ENCODE data around the gene ZNF641. TPM values are rescaled to one million over a fixed set of nuclear protein-coding genes. Genes with fewer than 3 reads are reported as not detected.

Gene ZNF641
- total RNA-seq, 1 experiment from 2014 or later, result 9.3 TPM

- H3K36me3 Mint-ChIP-seq (ENCODE audit: insufficient read depth, unreplicated experiment), result peaks cover 2% of the 10 kb centered on the region
- DNase-seq, result no peak
- intact Hi-C loops (cut with micrococcal nuclease; ENCODE audit: unreplicated experiment), result loop anchor here (10.0 kb wide), 1 partner anchor 161 kb away; no protein-coding TSS in a partner anchor
- H3K4me1 Mint-ChIP-seq (ENCODE audit: low read depth, unreplicated experiment), result no peaks in the 10 kb centered on the region
- TF ChIP-seq CTCF (IDR thresholded peaks at IDR 0.05; ENCODE audit: unreplicated experiment), result no peak
- no TSS peak for BruUV-seq (replicated peaks)
- no peaks in the 10 kb centered on the region for H3K27me3 Mint-ChIP-seq (ENCODE audit: unreplicated experiment)
- H3K27ac Mint-ChIP-seq (ENCODE audit: unreplicated experiment), result no peak overlapping the region
- CTCF ChIA-PET, result interaction anchor here (0.6 kb wide), 1 partner anchor 527 kb away, joined by 3 read pairs; no protein-coding TSS in a partner anchor
- H3K4me3 Mint-ChIP-seq (ENCODE audit: low read depth, unreplicated experiment), result no peak overlapping the region
- H3K9me3 Mint-ChIP-seq (ENCODE audit: low read depth, unreplicated experiment), result no peaks in the 10 kb centered on the region
These were observed 5.5 kb upstream of the ZNF641 start for GRCh38 chr12:48356041-48356768.

DNA sequence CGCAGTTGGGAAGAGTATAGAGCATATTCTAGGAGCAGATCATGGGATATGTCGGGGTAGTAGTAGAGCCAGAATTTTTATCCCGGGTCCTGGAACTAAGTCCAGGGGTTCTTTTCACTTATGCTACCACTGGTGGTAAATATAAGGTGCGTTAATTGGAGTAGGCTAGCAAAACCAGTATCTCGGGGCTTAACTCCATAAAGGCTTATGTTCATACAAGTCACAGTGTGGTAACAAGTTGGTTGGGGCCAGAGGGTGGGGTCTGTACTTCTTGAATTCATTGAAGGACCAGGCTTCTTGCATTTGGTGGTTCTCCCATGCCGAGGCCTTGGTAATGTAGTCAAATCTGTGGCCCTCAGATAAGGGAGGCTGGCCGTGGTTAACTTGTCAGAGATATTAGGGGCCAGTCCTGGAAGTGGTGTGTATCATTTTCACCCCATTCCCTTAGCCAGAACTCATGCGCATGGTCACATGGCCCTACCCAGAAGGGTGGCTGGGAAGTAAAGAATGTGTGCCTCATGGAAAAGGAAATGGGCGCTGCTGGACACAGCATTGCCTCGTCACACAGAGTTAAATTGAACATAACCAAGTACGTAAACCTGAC is 1.5 kb upstream of the ZNF641 start:
- BruUV-seq (replicated peaks), result no TSS peak
- peaks cover 12% of the 10 kb centered on the region for H3K36me3 Mint-ChIP-seq (ENCODE audit: insufficient read depth, unreplicated experiment)
- no peak overlapping the region for H3K4me3 Mint-ChIP-seq (ENCODE audit: low read depth, unreplicated experiment)

GRCh38 chr12:48351022-48351708 is 446 bp upstream of the ZNF641 start:
- intact Hi-C loops (cut with micrococcal nuclease; ENCODE audit: unreplicated experiment), result loop anchor here (10.0 kb wide), 1 partner anchor 156 kb away; no protein-coding TSS in a partner anchor
- DNase-seq, result peak; percentile 61
- H3K9me3 Mint-ChIP-seq (ENCODE audit: low read depth, unreplicated experiment), result no peaks in the 10 kb centered on the region
- TF ChIP-seq CTCF (IDR thresholded peaks at IDR 0.05; ENCODE audit: unreplicated experiment), result no peak
- H3K4me3 Mint-ChIP-seq (ENCODE audit: low read depth, unreplicated experiment), result peak overlapping the region; percentile 84
- H3K27me3 Mint-ChIP-seq (ENCODE audit: unreplicated experiment), result no peaks in the 10 kb centered on the region
- CTCF ChIA-PET, result no interaction called here
- no TSS peak for BruUV-seq (replicated peaks)
- H3K4me1 Mint-ChIP-seq (ENCODE audit: low read depth, unreplicated experiment), result peaks cover 9% of the 10 kb centered on the region
- peaks cover 12% of the 10 kb centered on the region for H3K36me3 Mint-ChIP-seq (ENCODE audit: insufficient read depth, unreplicated experiment)
- H3K27ac Mint-ChIP-seq (ENCODE audit: unreplicated experiment), result no peak overlapping the region

More for the DNA sequence above, 1.5 kb upstream of the ZNF641 start:
- TF ChIP-seq CTCF (IDR thresholded peaks at IDR 0.05; ENCODE audit: unreplicated experiment), result no peak
- intact Hi-C loops (cut with micrococcal nuclease; ENCODE audit: unreplicated experiment), result loop anchor here (10.0 kb wide), 1 partner anchor 157 kb away; no protein-coding TSS in a partner anchor
- no peak overlapping the region for H3K27ac Mint-ChIP-seq (ENCODE audit: unreplicated experiment)
- no peaks in the 10 kb centered on the region for H3K9me3 Mint-ChIP-seq (ENCODE audit: low read depth, unreplicated experiment)
- DNase-seq, result no peak
- H3K4me1 Mint-ChIP-seq (ENCODE audit: low read depth, unreplicated experiment), result peaks cover 9% of the 10 kb centered on the region
- CTCF ChIA-PET, result no interaction called here
- H3K27me3 Mint-ChIP-seq (ENCODE audit: unreplicated experiment), result no peaks in the 10 kb centered on the region

- H3K4me3 Mint-ChIP-seq (ENCODE audit: low read depth, unreplicated experiment), result peak overlapping the region; percentile 84
- no peaks in the 10 kb centered on the region for H3K9me3 Mint-ChIP-seq (ENCODE audit: low read depth, unreplicated experiment)
- TF ChIP-seq CTCF (IDR thresholded peaks at IDR 0.05; ENCODE audit: unreplicated experiment), result no peak
- H3K36me3 Mint-ChIP-seq (ENCODE audit: insufficient read depth, unreplicated experiment), result peaks cover 12% of the 10 kb centered on the region
- H3K27me3 Mint-ChIP-seq (ENCODE audit: unreplicated experiment), result no peaks in the 10 kb centered on the region
- DNase-seq, result no peak
- H3K4me1 Mint-ChIP-seq (ENCODE audit: low read depth, unreplicated experiment), result peaks cover 9% of the 10 kb centered on the region
- intact Hi-C loops (cut with micrococcal nuclease; ENCODE audit: unreplicated experiment), result no loop called here
- BruUV-seq (replicated peaks), result TSS peak; percentile 39
- CTCF ChIA-PET, result no interaction called here
- H3K27ac Mint-ChIP-seq (ENCODE audit: unreplicated experiment), result no peak overlapping the region
These were observed 1.2 kb downstream of the ZNF641 start for GRCh38 chr12:48349471-48349870.
